Mucosa of rectum (tissue), 2 donors: Measurements from ENCODE around the gene IGLON5.

Experiments used
- H3K27ac ChIP-seq, 2 donors: one replicate each; pipeline ENCODE4 v1.7.0; 2013; ENCODE audit warnings: inconsistent platforms in 2 of 2, low read depth in 2 of 2, low read length in 2 of 2
- H3K27me3 ChIP-seq, 2 donors: one replicate each; pipeline ENCODE4 v1.7.0; 2013; ENCODE audit warnings: low read length in 2 of 2; ENCODE audit not compliant: control insufficient read depth in 2 of 2, insufficient read depth in 2 of 2
- H3K36me3 ChIP-seq, 2 donors: one replicate each; pipeline ENCODE4 v1.7.0; 2013; ENCODE audit warnings: low read length in 2 of 2; ENCODE audit not compliant: control insufficient read depth in 2 of 2, insufficient read depth in 2 of 2
- H3K4me1 ChIP-seq, 2 donors: one replicate each; pipeline ENCODE4 v1.7.0; 2013; ENCODE audit warnings: low read length in 2 of 2, mild to moderate bottlenecking in 1 of 2; ENCODE audit not compliant: control insufficient read depth in 2 of 2, insufficient read depth in 2 of 2
- H3K4me3 ChIP-seq, 2 donors: one replicate each; pipeline ENCODE4 v1.7.0; 2013; ENCODE audit warnings: low read length in 2 of 2
- H3K9ac ChIP-seq, 2 donors: one replicate each; pipeline ENCODE4 v1.7.0; 2013; ENCODE audit warnings: low read length in 2 of 2, low read depth in 1 of 2, mild to moderate bottlenecking in 1 of 2
- H3K9me3 ChIP-seq, 2 donors: one replicate each; pipeline ENCODE4 v1.7.0; 2013; ENCODE audit warnings: low read length in 2 of 2; ENCODE audit not compliant: control insufficient read depth in 2 of 2
- donor health status: healthy.
- donor health status: Normal muscosa, but diverticular disease.

Gene IGLON5

GRCh38 chr19:51327066-51328001 lies 15.9 kb downstream of the IGLON5 start:
- Histone ChIP-seq H3K9ac (no peak overlapping the region), H3K9me3 (no peaks in the 10 kb centered on the region), H3K4me1 (peaks cover 0 to 4% of the 10 kb centered on the region in 2 donors), H3K27me3 (peaks cover 6 to 8% of the 10 kb centered on the region in 2 donors), H3K27ac (no peak overlapping the region), H3K4me3 (no peak overlapping the region), H3K36me3 (no peaks in the 10 kb centered on the region)

GRCh38 chr19:51329411-51329810 lies 18.0 kb downstream of the IGLON5 start:
- Histone ChIP-seq H3K4me1 (peaks cover 0 to 4% of the 10 kb centered on the region in 2 donors), H3K9me3 (no peaks in the 10 kb centered on the region), H3K4me3 (no peak overlapping the region), H3K27ac (no peak overlapping the region), H3K9ac (no peak overlapping the region), H3K27me3 (peaks cover 6 to 8% of the 10 kb centered on the region in 2 donors), H3K36me3 (no peaks in the 10 kb centered on the region)

- Histone ChIP-seq H3K27ac (no peak overlapping the region), H3K27me3 (peaks cover 6 to 8% of the 10 kb centered on the region in 2 donors), H3K4me1 (peaks cover 0 to 4% of the 10 kb centered on the region in 2 donors), H3K36me3 (no peaks in the 10 kb centered on the region), H3K9me3 (no peaks in the 10 kb centered on the region), H3K9ac (no peak overlapping the region), H3K4me3 (no peak overlapping the region)
Observed at GRCh38 chr19:51330366-51330765, 18.9 kb downstream of the IGLON5 start.

GRCh38 chr19:51331193-51331592 lies 19.7 kb downstream of the IGLON5 start:
- H3K36me3 ChIP-seq = no peaks in the 10 kb centered on the region
- no peaks in the 10 kb centered on the region for H3K9me3 ChIP-seq
- H3K9ac ChIP-seq = no peak overlapping the region
- H3K4me1 ChIP-seq = peaks cover 0 to 4% of the 10 kb centered on the region in 2 donors
- H3K27me3 ChIP-seq = peaks cover 6 to 8% of the 10 kb centered on the region in 2 donors
- H3K27ac ChIP-seq = no peak overlapping the region
- no peak overlapping the region for H3K4me3 ChIP-seq

- no peak overlapping the region for H3K4me3 ChIP-seq
- H3K27me3 ChIP-seq = peaks cover 6 to 8% of the 10 kb centered on the region in 2 donors
- H3K9ac ChIP-seq = no peak overlapping the region
- H3K27ac ChIP-seq = no peak overlapping the region
- H3K9me3 ChIP-seq = no peaks in the 10 kb centered on the region
- no peaks in the 10 kb centered on the region for H3K36me3 ChIP-seq
- H3K4me1 ChIP-seq = peaks cover 0 to 4% of the 10 kb centered on the region in 2 donors
Observed at GRCh38 chr19:51331716-51332115, 20.3 kb downstream of the IGLON5 start.

- Histone ChIP-seq H3K4me1 (peaks cover 0 to 2% of the 10 kb centered on the region in 2 donors), H3K9ac (no peak overlapping the region), H3K27me3 (no peaks in the 10 kb centered on the region), H3K27ac (no peak overlapping the region), H3K36me3 (no peaks in the 10 kb centered on the region), H3K9me3 (no peaks in the 10 kb centered on the region), H3K4me3 (no peak overlapping the region)
Observed at GRCh38 chr19:51333836-51334460, 22.5 kb downstream of the IGLON5 start.

- Histone ChIP-seq H3K9ac (no peak overlapping the region), H3K9me3 (no peaks in the 10 kb centered on the region), H3K4me1 (peaks cover 5 to 10% of the 10 kb centered on the region in 2 donors), H3K36me3 (no peaks in the 10 kb centered on the region), H3K27me3 (no peaks in the 10 kb centered on the region), H3K27ac (no peak overlapping the region), H3K4me3 (no peak overlapping the region)
Observed at GRCh38 chr19:51337141-51337860, 25.9 kb downstream of the IGLON5 start.

- no peaks in the 10 kb centered on the region for H3K9me3 ChIP-seq
- no peaks in the 10 kb centered on the region for H3K27me3 ChIP-seq
- H3K9ac ChIP-seq = no peak overlapping the region
- no peak overlapping the region for H3K27ac ChIP-seq
- peaks cover 5 to 10% of the 10 kb centered on the region in 2 donors for H3K4me1 ChIP-seq
- no peak overlapping the region for H3K4me3 ChIP-seq
- H3K36me3 ChIP-seq = no peaks in the 10 kb centered on the region
Observed at GRCh38 chr19:51337861-51338562, 26.6 kb downstream of the IGLON5 start.

GRCh38 chr19:51338563-51339312 lies 27.3 kb downstream of the IGLON5 start:
- no peaks in the 10 kb centered on the region for H3K9me3 ChIP-seq
- peak overlapping the region; percentile 24 to 40 for H3K9ac ChIP-seq
- H3K27me3 ChIP-seq = no peaks in the 10 kb centered on the region
- H3K4me3 ChIP-seq = peak overlapping the region; percentile 72 to 80
- no peaks in the 10 kb centered on the region for H3K36me3 ChIP-seq
- H3K4me1 ChIP-seq = peaks cover 5 to 10% of the 10 kb centered on the region in 2 donors
- H3K27ac ChIP-seq = peak overlapping the region; percentile 56 to 83
